GM18511 (cell line): ENCODE data around the gene SCARB2.
"Not testable (repeated sequence)": the region's sequence is repeated elsewhere in the genome, so short reads cannot be mapped to it uniquely, and the experiment has no call there.

Experiments used
- ATAC-seq: cut with Tn5 transposase; IDR thresholded peaks from one replicate; pipeline ENCODE4 v1.9.1; 2021; ENCODE audit warnings: mild to moderate bottlenecking, moderate library complexity; ENCODE audit not compliant: unreplicated experiment

Gene SCARB2

GRCh38 chr4:76213415-76214176 is at the start of gene SCARB2:
Gene SCARB2, minus strand, starts transcription at chr4:76213824. Its CDS starts 281 bp downstream, at chr4:76213543.
- ATAC-seq = peak; percentile 78

GRCh38 chr4:76260571-76260970 is 46.9 kb upstream of the SCARB2 start:
- no peak for ATAC-seq

DNA sequence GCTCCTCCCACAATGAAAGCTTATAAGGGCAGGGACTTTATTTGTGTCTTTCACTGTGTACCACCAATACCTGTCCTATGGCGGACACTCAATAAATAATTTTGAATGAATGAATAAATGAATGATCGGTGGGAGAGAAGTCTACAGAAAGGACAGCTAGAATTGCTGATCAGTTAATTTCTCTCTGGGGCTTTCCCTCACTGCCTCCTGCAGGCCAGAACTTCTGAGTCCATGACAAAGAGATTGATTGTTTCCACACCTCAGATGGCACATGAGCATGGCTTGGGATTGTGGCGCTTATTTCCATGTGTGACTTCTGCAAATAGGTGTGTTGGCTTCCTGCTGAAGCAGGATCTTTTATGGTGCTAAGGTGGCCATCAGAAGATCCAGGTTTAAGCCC is 44.2 kb upstream of the SCARB2 start:
- ATAC-seq = no peak

DNA sequence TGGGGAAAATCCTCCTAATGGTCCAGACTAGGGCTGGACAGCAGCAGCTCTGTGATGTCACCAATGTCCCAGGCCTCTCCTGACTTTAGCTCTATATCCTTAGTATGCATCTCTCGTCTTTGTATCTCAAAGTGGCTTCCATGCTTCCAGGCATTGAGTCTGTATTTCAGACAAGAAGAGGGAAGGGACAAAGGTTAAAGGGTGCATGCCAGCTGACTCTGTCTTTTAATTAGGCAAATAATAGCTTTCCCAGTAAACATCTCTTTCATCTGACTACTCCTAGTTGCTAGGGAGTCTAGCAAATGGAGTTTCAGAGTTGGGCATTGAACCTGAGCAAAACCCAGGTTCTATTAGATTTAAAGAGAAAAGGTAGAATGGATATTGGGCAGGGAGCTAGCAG is 43.3 kb upstream of the SCARB2 start:
- no peak for ATAC-seq

GRCh38 chr4:76256032-76256431 is 42.4 kb upstream of the SCARB2 start:
- no peak for ATAC-seq

- ATAC-seq = no peak
Observed at GRCh38 chr4:76253511-76253910, 39.9 kb upstream of the SCARB2 start.

DNA sequence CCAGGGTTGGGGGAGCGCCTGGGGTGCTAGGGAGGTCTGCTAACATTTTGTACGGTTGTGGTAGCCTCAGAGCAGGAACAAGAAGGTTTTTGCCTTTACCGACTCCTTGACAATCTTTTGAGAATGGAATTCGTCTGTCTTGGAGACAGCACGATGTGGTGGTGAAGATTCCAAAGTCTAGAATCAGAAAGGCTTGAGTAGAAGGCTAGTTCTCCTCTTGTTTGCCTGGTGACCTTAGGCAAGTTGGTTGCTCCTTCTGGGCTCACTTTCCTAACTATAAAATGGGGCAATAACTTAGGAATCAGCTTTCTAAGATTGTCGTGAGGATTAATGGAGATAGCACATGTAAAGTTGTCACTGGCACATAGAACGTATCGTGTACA is 38.6 kb upstream of the SCARB2 start:
- no peak for ATAC-seq

- ATAC-seq = no peak
Observed at GRCh38 chr4:76251441-76252270, 38.0 kb upstream of the SCARB2 start, which contains the start of gene FAM47E. Gene FAM47E, plus strand, starts transcription at chr4:76251721. Its CDS starts 26 bp downstream, at chr4:76251747.

- no peak for ATAC-seq
Observed at GRCh38 chr4:76250962-76251361, 37.3 kb upstream of the SCARB2 start.

DNA sequence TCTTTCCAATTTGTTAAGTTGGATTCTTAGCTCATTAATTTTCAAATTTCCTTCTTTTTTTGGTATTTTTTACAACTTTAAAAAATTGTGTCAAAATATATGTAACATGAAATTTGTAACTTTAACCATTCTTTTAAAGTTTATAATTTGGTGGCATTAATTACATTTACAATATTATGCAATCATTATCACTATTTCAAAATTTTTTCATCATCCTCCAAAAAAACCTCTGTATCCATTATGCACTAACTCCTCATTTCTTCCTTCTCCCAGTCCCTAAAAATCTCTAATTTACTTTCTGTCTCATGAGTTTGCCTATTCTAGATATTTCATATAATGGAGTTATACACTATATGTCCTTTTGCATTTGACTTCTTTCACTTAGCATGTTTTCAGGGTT is 33.2 kb upstream of the SCARB2 start:
- ATAC-seq = no peak

DNA sequence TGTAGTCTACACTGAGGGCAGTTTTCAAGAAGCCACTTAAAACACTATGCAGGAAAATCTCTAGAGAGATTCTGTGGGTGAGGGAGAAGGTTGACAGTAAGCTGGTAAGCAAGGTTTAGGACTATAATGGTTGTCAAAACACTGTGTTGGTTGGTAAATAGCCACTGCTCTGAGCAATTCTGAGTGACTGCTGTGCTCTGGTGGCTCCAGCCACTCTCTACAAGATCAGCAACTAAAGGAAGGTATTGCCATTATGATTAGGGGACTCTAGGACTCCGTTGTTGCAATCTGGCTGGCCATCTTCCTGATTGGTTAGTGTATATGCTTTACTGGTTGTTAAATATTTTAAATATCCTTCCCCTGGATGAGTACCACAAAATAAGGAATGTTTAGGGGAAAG is 32.4 kb upstream of the SCARB2 start:
- ATAC-seq = no peak

- not testable (repeated sequence) for ATAC-seq
Observed at GRCh38 chr4:76243877-76244276, 30.3 kb upstream of the SCARB2 start.

GRCh38 chr4:76240236-76240635 is 26.6 kb upstream of the SCARB2 start:
- no peak for ATAC-seq

DNA sequence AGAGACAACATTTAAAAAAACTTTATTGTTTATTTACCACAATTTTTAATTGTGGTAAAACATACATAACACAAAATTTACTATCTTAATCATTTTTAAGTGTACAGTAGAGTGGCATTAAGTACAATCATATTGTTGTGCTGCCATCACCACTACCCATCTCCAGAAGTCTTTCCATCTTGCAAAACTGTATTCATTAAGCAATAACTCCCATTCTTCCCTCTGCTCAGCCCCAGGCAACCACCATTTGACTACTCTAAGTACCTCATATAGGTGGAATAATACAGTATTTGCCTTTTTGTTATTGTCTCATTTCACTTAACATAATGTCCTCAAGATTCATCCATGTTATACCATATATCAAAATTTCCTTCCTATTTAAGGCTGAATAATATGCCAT is 25.1 kb upstream of the SCARB2 start:
- no peak for ATAC-seq

DNA sequence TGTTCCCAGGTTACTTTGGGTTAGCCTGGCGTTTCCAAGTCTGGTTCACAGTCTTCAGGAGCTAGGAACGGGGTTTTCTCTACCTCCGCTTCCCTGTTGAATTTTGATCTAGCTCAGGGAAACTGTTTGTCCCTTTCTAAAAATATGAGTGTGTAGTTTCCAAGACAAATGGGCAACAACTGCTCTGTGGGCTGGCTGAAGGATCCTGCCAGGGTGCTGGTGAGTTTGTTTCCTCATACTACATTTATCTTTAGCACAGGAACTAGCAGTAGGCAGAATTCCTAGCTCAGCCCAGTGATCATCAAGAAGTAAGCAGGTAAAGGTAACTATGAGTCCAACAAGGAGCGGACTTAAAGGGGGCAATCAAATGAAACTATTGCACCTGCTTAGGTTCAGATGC is 24.6 kb upstream of the SCARB2 start:
- no peak for ATAC-seq

DNA sequence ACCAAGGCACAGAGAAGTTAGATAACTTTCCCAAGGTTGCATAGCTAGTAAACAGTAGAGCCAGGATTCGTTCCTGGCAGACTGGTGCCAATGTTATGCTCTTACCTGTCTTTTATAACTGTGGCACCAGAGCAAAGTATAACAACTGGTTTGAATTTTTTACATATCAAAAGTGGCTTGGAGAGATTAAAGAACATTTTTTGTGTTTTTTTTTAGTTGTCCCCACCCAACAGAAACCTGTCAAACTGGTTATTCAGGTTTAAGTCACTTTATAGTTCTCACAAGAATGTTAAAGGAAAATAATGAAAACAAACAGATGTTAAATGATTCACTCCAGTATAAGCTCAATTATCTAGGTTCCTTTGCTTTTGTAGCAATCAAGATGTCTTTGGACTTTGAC is 22.3 kb upstream of the SCARB2 start:
- ATAC-seq = no peak

- no peak for ATAC-seq
Observed at GRCh38 chr4:76235407-76235806, 21.8 kb upstream of the SCARB2 start.

GRCh38 chr4:76234679-76235044 is 21.0 kb upstream of the SCARB2 start:
- ATAC-seq = no peak

DNA sequence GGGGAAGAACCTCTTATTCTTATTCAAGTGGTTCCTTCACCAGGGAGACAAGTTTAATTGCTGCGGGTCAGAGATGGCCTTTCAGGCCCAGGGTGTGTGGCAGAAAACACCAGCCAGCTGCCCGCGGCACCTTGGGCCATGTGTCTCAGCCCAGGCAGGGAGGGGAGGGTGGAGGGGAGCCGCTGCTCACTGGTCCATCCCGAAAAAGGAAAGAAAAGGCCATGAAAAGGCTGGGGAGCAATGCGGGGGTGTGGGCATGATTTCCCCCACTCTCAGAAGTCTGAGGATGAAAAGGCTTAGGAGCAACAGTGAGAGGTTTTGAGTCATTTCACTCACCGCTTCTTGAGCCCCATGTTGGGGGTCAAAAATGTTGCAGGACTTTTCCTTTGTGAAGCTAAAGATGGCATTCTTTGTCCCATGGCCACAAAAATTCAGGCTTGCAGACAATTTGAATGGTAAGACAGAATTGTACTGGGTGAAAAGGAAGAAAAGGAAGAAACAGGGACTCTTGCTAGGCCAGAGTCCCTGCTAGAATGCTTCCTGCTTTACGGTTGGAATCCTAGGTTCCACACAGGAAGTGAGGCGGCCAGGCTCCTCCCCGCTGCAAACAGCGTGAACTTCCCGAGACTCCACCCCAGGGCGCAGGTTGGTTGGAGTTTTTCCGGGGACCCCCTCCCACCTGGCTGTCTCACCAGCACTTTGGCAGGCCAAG is 20.5 kb upstream of the SCARB2 start:
- no peak for ATAC-seq

GRCh38 chr4:76233529-76233928 is 19.9 kb upstream of the SCARB2 start:
- no peak for ATAC-seq

GRCh38 chr4:76233083-76233482 is 19.5 kb upstream of the SCARB2 start:
- ATAC-seq = no peak

DNA sequence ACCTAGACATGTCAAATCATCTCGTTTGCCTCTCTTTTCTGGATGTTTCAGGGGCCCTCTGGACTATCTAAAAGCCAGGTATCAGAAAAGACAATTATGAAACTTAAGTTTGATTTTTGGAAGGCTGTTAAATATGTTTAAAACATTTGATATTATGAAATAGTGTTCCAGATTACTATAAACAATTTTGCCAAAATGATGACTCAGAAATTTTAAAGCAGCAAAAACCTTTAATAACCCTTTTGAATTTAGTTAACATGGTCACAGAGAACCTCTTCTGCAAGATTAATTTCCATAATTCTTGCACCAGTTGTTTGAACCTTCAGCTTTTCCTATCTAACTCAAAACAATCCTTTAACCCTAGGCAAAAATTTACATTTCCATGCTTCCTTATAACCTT is 19.1 kb upstream of the SCARB2 start:
- no peak for ATAC-seq
